Testis (tissue), 2 donors: ENCODE measurements around the gene SMAD1.

Experiments used
- POLR2A ChIP-seq: fragments of 450-650 bp; IDR thresholded peaks from one replicate; pipeline ENCODE4 v1.6.1; 2017; ENCODE audit warnings: antibody characterized with exemption, mild to moderate bottlenecking, moderate library complexity
- TF ChIP-seq, protein P1 (sequence below), 3 experiments: fragments of 450-650 bp in 2 of 3; fragments of 200-600 bp in 1 of 3; sonication (generic) in 1 of 3; IDR thresholded peaks; one replicate each; pipeline ENCODE4 v1.5.1; 2016 to 2019; ENCODE audit warnings: antibody characterized with exemption in 3 of 3, mild to moderate bottlenecking in 2 of 3, moderate library complexity in 1 of 3

DNA sequence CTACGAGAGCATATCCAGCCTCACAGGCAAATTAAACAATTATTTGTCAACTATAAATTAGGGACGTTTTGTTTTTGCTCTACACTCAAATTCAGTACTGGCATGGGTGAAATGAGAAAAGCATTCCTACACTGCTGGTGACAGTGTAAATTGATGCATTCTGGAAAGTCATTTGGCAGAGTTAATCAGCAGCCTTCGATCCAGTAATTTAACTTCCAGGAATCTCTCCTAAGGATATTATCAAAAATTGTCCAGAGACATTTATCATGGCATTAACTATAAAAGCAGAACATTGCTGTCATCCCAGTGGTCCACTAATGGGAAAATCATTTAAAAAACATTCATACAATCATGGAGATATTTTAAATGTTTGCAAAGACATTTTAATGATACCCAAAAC lies 70.0 kb downstream of the SMAD1 start:
- TF ChIP-seq, protein P1, sequence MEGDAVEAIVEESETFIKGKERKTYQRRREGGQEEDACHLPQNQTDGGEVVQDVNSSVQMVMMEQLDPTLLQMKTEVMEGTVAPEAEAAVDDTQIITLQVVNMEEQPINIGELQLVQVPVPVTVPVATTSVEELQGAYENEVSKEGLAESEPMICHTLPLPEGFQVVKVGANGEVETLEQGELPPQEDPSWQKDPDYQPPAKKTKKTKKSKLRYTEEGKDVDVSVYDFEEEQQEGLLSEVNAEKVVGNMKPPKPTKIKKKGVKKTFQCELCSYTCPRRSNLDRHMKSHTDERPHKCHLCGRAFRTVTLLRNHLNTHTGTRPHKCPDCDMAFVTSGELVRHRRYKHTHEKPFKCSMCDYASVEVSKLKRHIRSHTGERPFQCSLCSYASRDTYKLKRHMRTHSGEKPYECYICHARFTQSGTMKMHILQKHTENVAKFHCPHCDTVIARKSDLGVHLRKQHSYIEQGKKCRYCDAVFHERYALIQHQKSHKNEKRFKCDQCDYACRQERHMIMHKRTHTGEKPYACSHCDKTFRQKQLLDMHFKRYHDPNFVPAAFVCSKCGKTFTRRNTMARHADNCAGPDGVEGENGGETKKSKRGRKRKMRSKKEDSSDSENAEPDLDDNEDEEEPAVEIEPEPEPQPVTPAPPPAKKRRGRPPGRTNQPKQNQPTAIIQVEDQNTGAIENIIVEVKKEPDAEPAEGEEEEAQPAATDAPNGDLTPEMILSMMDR (IDR thresholded peaks at IDR 0.05), result no peak
- no peak for TF ChIP-seq POLR2A
